HG03095 (cell line): ENCODE results near the gene NTN1.
"Not testable (repeated sequence)": the region's sequence is repeated elsewhere in the genome, so short reads cannot be mapped to it uniquely, and the experiment has no call there.

Experiments used
- ATAC-seq: cut with Tn5 transposase; IDR thresholded peaks from one replicate; pipeline ENCODE4 v1.9.1; 2021; ENCODE audit warnings: moderate library complexity; ENCODE audit not compliant: unreplicated experiment

The NTN1 gene

DNA sequence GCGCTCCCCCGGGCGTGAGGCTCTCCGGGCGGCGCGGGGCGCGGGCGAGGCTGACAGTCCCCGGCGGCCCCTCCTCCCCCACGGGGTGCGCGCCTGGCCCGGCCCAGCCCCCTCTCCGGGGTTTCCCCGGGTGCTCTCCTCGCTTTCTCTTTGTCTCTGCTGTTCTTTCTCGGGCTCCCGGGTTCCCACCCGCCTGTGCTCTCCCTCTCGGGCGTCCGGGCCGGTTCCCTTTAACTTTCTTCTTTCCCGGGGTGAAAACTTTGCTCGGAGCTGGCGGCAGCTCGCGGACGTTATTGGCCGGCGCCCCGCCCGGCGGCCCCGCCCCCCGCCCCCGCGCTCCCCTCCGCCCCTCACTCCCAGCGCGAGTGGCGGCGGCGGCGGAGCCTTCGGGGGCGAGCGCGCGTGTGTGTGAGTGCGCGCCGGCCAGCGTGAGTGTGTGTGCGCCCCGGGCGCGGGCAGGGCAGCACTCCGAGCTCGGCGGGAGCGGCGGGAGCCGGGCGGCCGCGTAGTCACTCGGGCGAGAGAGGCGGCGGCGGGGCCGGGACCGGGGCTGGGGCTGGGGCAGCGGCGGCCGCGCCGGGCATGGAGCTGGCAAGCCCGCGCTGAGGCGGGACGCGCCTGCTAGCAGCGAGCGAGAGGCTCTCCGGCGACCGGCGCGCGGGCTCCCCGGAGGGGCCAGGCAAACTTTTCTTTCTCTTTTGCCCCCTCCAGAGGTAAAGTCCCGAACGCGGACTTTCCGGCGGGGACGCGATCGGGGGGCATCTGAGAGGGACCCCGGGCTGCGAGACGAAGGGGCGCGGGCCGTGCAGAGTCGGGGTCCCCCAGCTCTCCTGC, at the start of gene NTN1:
Gene NTN1 (plus strand): TSS at position 353 of the 834 bp plus-strand sequence. CDS start 864 bp downstream, outside the sequence.
- ATAC-seq, result peak; percentile 58

DNA sequence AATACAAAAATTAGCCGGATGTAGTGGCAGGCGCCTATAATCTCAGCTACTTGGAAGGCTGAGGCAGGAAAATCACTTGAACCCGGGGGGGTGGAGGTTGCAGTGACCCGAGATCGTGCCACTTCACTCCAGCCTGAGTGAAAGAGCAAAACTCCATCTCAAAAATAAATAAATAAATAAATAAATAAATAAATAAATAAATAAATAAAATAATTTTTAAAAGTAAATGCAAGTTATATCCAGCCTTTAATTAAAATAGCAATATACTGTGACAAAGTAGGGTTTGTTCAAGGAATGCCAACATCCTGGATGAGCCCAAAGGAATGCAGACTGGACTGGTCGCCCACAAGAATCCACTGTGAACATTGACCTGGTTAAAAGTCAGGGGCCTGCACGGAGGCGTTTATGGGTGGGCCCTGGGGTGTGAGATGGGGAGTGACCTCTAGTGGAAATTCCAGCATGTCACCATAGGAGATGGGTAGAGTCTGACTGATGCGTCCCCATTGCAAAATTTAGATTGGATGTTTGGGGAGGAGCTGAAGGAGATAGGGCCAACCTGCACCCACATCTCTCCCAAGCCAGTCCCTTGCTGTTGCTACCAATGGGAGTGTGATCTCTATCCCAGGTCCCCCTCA, 46.1 kb upstream of the NTN1 start:
- no peak for ATAC-seq

DNA sequence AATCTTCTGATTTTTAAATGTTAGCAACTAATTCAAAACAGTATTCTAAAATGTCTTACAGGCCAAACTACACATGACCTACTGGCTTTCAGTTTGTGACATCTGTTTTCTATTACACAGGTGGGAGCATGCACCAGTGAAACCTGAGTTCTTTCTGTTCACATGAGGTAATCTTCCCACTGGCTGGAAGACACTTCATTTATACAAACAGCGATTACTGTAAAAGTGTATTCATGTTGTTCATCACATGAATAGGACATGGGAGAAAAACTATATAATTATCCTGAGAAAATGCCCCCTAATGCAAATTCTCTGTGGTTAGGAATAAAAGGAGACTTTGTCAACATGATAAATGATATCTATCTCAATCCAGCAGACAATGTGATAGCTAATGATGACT, 44.7 kb upstream of the NTN1 start:
- no peak for ATAC-seq

DNA sequence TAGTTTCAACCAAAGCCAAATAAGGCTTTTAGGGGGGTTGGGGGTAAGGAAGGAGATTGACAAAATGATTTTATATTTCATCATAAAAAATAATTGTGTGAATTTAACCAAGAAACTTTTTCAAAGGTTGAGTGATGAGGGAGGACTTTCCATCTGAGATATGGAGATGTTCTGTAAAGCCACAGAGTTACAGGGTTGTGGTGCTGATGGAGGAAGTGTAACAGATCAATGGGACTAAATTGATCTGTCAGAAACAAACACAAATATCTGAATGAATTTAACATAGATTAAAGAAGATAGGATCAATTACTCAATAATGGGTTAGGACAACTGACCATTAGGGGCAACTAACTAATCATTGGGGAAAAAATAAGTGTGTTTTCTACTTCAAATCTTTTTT, 41.6 kb upstream of the NTN1 start:
- no peak for ATAC-seq

DNA sequence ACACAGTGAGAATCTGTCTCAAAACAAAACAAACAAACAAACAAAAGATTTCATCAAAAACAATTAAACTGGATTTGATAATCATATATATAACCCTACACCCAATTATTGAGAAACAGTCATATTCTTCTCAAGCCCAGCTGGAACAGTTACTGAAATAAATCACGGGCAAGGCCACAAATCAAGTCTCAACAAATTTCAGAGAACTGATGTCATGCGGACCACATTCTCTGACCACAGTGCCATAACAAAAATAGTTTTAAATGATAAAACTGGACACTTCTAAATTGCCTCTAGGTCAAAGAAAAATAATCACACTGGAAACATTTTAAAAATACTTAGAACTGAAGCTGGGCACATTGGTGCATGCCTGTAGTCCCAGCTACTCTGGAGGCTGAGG, 39.9 kb upstream of the NTN1 start:
- ATAC-seq, result no peak

DNA sequence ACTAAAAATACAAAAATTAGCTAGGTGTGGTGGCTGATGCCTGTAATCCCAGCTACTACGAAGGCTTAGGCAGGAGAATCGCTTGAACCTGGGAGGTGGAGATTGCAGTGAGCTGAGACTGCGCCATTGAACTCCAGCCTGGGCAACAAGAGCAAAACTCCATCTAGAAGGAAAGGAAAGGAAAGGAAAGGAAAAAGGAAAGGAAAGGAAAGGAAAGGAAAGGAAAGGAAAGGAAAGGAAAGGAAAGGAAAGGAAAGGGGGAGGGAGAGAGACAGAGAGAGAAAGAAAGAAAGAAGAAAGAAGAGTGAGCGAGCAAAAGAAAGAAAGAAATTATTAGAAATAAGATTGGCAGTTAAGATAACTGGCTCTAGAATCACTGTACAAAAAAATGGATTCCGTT, 37.1 kb upstream of the NTN1 start:
- not testable (repeated sequence) for ATAC-seq

DNA sequence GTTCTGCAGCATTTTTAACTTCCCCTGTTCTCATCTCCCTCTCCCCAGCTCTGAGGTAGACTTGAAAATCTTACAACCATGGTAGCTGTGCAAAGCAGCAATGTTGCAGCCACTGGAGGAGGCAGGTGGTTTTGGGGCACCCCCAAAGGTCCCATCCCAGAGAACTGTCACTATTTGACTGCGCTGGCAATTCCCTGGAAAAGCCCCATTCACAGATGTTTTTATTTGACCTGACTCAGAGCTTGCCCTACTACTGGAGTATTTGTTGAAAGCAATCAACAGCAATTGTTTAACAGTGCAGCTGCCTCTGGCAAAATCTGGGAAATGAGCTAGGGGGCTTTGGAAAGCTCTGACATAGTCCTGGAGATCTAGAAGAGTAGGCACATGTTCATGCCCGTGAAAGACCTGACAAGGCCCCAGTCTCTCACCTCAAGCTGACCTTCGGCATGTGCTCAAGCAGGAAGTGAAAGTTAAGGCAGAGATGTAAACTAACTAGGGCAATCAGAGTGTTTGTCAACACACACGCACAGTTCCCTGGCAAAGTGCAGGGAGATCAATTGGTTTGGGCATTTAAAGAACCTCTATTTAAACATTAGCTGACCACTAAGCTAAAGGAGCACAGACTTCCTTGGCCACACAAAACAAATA, 36.1 kb upstream of the NTN1 start:
- no peak for ATAC-seq

DNA sequence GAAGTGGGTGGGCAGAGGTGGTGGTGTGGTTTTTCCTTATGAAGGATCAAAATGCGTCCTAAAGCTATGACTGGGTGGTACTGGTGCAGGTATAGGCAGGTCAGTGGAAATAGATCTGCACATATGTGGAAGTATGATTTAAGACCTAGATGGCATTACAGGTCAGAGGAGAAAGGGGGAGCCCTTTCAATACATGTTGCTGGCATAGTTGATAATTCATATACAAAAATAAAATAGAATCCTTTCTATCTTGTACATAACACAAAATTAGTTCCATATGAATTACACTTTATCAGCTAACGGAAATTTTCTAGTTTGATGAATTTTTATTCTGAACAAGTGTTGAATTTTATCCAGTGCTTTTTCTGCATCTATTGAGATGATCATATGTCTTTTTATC, 35.0 kb upstream of the NTN1 start:
- no peak for ATAC-seq

DNA sequence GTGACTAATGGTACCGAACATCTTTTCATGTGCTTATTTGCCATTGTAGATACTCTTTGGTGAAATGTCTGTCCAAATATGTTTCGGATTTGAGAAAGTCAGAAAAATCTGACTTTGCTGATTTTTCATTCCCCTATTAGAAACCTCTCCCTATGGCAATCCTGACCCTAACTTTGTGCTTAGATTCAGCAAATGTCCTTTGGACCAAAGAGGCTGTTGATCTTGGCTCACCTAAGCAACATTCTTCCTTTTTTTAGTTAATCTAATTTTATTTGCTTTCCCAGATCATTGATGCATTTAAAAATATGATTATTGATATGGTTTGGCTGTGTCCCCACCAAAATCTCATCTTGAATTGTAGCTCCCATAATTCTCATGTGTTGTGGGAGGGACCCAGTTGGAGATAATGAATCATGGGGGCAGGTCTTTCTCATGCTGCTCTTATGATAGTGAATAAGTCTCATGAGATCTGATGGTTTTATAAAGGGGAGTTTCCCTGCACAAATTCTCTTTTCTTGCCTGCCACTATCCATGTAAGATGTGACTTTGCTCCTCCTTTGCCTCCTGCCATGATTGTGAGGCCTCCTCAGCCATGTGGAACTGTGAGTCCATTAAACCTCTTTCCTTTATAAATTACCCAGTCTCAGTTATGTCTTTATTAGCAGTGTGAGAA, 32.9 kb upstream of the NTN1 start:
- not testable (repeated sequence) for ATAC-seq

DNA sequence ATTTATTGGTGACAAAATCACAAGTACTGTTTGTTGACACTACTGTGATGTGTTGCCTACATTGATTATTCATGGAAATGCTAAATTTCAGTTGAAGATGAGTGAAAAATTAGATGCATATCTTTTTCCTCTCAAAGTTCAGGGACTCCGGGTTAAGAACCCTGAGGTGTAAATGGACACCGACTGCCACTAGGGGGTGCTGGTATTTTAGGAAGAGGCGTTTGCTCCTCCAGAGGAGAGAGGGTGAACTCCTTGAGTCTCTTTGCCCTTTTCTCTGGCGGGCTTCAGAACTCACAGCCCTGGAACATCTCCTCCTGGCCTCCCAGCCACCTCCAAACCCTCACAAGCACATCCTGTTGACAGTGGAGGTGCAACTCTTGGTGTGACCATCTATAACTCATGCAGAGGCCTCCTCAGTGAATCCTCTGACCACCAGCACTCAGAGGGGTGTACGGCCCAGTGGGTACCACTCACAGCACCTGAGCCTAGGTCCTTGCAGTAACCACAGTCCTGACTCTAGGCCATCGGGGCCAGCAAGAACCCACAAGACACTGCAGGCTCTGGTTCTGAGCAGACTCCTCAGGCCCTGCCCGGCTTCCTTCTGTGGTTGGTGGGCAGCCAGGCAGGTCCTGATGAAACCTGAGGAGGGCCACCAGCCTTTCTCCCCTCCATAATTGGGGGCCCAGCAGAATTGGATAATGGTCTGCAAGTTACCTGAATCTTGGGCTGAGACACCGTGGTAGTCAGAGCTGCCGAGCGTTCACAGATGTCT, 29.6 kb upstream of the NTN1 start:
- ATAC-seq, result no peak

DNA sequence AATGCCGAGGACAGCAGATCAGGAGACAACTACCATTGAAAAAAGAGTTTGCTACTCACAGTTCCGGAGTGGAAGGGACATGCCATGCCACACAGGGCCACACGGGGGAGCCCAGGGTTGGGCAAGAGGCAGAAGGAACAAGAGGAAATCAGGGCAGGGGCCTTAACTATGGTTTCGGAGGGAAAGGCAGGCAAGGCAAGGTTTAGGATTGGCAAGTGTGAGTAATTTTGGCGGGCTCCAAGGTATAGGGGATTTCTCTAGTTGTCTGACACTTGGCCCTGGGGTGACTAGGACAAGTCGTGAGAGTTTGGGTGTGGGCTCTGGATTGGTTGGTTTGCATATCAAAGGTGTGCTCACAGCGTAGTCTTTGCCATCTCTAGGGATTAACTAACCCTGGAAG, 27.0 kb upstream of the NTN1 start:
- ATAC-seq, result no peak

DNA sequence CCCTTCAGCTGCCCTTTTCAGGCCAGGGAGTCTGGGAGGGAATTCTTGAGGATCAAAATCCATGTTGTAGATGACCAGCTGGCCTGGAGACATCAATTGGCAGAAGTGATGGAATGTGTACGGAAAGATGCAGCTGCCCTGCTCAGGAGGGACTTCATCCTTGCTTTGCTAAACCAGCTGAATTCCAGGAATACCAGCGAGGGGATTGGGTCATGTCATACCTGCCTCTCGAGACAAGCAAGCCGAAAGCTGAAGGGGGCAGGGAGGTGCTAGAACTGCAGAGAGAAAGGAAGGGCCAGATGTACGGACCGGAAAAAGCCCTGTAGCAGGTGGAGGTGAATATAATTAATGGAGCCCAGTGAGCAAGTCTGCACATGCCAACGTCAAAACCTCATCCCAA, 25.6 kb upstream of the NTN1 start:
- no peak for ATAC-seq

DNA sequence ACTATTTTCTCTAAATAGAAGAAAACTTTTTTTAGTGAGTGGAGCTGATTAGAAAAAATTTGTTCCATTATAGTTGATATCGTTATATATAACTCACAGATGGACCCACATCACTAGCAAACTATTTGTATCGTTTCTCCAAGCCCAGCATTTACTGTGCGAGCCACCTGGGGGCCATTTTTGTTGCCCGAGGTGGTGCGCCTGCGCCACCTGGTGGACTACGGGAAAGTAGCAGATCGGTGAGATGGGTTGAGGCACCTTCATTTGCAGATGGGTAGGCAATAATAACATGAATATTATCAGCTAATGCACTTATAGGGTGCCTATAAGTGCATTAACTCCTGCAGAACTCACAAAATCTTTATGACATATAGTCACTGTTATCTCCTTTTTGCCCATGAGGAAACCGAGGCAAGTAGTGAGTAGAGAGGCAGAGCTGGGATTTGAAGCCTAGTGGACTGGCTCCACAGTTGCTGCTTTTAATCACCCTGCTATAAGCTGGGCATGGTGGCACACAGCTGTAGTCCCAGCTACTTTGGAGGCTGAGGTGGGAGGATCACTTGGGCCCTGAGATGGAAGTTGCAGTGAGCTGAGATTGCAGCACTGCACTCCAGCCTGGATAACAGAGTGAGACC, 23.2 kb upstream of the NTN1 start:
- ATAC-seq, result no peak

DNA sequence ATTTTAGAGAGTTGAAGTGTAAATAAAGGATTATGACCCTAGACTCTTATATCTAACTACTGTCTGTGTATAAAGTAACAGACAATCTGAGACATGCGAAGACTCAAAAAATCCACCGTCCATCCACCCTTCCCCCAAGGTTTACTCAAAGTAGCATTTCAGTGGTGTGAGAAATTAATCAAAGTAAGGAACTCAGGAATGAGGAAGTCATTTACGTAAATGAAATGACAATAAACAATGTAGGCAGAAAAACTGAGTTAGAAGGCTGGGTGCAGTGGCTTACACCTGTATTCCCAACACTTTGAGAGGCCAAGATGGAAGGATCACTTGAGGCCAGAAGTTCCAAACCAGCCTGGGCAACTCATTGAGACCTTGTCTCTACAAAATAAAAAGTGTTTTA, 19.8 kb upstream of the NTN1 start:
- ATAC-seq, result no peak

DNA sequence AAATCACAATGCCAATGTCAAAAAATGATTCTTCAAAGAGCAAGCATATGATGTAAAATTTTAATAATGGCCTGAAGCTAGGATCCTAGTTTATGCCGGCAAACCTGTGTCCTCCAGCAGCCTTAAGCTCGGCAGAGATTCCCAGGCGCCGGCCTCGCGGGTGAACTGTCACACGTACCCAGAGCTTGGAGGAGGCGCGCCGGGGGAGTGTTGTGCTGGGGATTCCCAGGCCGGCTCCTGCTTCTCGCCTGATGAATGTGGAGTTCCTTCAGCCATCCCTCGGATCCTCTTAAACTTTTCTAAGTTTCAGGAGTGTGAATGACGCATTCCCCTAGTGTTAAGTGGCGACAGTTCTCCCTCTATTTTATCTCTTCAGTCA, 19.1 kb upstream of the NTN1 start:
- ATAC-seq, result no peak

DNA sequence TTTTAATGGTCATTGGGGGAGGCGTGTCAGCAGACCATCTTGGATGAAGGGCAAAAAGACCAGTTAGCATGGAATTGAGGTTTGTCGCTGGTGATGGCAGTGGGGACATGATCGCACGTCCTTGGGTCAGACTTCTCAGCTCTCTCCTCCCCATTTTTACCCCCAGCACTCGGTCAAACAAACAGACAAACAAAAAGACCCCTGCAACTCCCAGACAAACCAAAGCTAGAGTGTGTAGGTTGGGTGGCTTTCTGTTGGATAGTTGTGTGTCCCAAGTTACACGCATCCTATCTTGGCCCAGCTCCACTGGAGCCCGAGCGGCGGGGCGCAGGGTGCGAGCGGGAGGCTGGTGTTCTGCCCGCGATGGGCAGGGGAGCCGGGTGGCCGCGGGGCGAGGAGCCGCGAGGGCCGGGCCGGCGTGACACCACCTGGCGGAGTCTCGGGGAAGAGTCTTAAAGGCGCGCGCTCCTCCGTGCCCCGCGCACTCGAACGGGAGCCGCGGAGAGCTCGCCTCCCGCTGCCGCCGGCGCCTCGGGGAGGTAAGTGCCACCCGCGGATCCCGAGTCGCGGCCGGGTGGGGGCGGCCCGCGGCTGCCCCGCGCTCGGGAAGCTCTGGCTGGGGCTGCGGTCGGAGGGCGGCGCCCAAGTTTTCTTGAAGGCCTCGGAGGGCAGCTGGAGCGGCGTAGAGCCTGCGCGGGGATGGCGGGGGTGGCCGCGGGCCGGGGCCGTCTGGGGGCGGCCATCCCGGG, 18.5 kb upstream of the NTN1 start:
- ATAC-seq, result peak; percentile 55

DNA sequence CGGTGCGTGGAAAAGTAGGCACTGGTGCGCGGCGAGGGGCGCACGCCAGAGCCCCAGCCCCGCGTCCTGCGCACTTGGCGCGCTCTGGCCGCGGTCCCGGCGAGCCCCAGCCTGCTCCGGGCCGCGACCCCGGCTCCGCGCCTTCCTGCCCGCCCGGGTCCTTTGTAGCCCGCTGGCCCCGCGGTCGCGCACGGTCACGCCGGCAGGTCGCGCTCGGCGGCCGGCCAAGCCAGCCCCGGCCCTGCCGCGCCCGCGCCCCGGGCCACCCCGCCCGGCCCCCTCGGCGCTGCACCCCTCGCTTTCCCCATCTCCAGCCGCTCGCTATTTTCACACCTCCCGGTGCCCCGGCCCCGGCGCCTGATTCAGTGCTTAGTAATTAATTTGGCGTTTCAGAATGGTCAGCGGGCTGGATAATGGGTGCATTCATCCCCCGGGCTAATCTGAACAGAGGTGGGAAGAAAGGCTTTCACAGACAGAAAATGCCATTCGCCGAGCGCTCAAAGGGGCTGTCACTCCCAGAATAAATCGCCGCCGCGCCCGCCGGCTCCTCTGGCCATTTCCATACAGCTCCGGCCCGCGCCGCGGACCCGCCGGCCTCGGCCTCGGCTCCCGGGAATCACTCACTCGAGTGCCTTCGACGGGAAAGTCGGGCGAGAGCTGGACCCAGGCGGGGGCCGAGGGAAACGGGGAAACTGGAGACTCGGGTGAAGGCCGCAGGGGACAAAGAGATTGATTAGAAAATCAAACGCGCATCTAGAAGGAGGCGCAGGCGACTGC, 17.8 kb upstream of the NTN1 start:
- ATAC-seq, result no peak

DNA sequence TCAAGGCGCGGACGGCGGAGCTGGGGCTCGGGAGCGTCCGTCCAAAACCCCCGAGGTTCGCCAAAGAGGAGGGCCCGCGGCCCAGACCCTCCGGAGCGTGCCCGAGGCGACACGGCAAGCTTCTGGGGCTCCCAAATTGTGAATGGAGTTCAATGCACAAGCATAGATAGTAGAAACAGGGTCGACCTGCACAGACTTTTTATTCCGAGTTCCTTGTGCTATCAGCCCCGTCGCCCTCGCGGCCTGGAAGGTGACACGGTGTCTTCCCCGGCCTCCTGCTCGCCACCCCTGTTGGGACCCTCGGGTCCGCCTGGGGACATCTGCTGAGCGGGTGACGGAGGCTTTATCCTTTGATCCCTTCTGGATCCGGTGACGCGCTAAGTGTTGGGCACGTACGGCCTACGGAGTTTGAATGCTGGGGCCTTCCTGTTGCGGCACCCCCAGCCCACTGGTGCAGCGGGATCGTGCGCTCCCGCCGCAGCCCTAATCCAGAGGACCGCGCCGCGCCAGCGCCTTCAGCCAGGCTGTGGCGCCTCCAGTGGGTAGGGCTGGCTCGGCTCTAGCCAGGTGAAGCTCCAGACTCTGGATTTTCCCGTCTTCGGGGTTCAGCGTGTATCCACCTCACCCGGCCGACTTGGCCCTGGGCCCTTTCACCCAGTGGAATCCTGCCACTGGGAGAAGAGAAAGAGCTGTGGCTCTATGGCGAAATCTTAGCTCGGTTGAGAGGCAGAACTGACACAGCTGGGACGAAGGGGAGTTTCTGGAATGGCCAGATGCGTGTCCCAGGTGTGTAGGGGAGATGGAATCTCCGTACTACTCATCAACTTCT, 17.0 kb upstream of the NTN1 start:
- no peak for ATAC-seq
